HepG2 (cell line): ENCODE measurements around the gene S1PR5. TPM values are rescaled to one million over a fixed set of nuclear protein-coding genes. Genes with fewer than 3 reads are reported as not detected.

Source experiments
- ATAC-seq: fragments of 200-7000 bp; cut with Tn5 transposase; 3 replicates; pipeline ENCODE4 v1.9.1; 2020; ENCODE audit warnings: mild to moderate bottlenecking, moderate library complexity
- BruUV-seq: library from RNA; stranded (reverse); fragments of 400-500 nt; replicated peaks from 2 replicates; lab custom pipeline; 2021; lab: Mats Ljungman, UMichigan
- CTCF ChIA-PET: fragments of 300-600 bp; formaldehyde crosslinking; extraction: SDS; loops from one replicate; lab custom pipeline; 2021; ENCODE audit warnings: low total read pairs, inconsistent platforms, low intra/inter-chr PET ratio; lab: Yijun Ruan, JAX
- POLR2A ChIA-PET: fragments of 350-600 bp; sonication (Branson Sonifier 250); formaldehyde crosslinking; loops from one replicate; lab custom pipeline; 2020; ENCODE audit warnings: antibody characterized with exemption, inconsistent platforms; lab: Yijun Ruan, JAX
- DNase-seq: peaks from one replicate; pipeline ENCODE4 v3.0.0-alpha.2; 2015; ENCODE audit warnings: low spot score
- FAIRE-seq: peaks from 3 replicates; lab custom pipeline; 2011; peaks lifted over from hg19 to GRCh38; lab: Jason Lieb, UNC
- H2AFZ ChIP-seq: one replicate; pipeline ENCODE4 v1.6.1; 2011; ENCODE audit warnings: low read length, inconsistent platforms
- H3K27ac ChIP-seq: fragments of 300-600 bp; 3 replicates; pipeline ENCODE4 v1.8.0; 2011; ENCODE audit warnings: mixed run types, mild to moderate bottlenecking, mixed read lengths, low read length, inconsistent platforms; ENCODE audit not compliant: insufficient read depth; ENCODE audit errors: extremely low read length
- H3K27me3 ChIP-seq, 2 experiments: fragments of 200-600 bp in 1 of 2; 2 replicates in 1 of 2; 3 replicates in 1 of 2; pipeline versions ENCODE4 v1.6.0 to v1.8.0; 2011; ENCODE audit warnings: low read length in 2 of 2, mild to moderate bottlenecking in 2 of 2, moderate library complexity in 2 of 2, inconsistent platforms in 1 of 2; ENCODE audit not compliant: insufficient read depth in 2 of 2, control insufficient read depth in 1 of 2
- H3K36me3 ChIP-seq, 2 experiments: fragments of 200-600 bp in 1 of 2; replicated peaks in 1 of 2; 2 replicates in 1 of 2; 3 replicates in 1 of 2; pipeline versions ENCODE4 v1.5.1 to v1.8.0; 2011; ENCODE audit warnings: low read length in 2 of 2, inconsistent platforms in 1 of 2; ENCODE audit not compliant: insufficient read depth in 2 of 2, control insufficient read depth in 1 of 2
- H3K4me1 ChIP-seq: 2 replicates; pipeline ENCODE4 v1.5.1; 2012; ENCODE audit warnings: low read length, inconsistent platforms; ENCODE audit not compliant: insufficient read depth
- H3K4me2 ChIP-seq: 2 replicates; pipeline ENCODE4 v1.6.0; 2011; ENCODE audit warnings: low read depth, low read length, inconsistent platforms
- H3K4me3 ChIP-seq, 3 experiments: fragments of 200-600 bp in 1 of 3; sonication (generic), shearing (Covaris generic) in 1 of 3; replicated peaks in 1 of 3; 2 replicates each; pipeline ENCODE4 v1.5.1; 2011 to 2016; ENCODE audit warnings: low read length in 3 of 3, inconsistent platforms in 2 of 3, low read depth in 2 of 3, mild to moderate bottlenecking in 2 of 3, control low read depth in 1 of 3, mixed read lengths in 1 of 3; ENCODE audit not compliant: insufficient read depth in 1 of 3
- H3K79me2 ChIP-seq: one replicate; pipeline ENCODE4 v1.6.1; 2011; ENCODE audit warnings: low read length, inconsistent platforms; ENCODE audit not compliant: insufficient read depth
- H3K9ac ChIP-seq: 2 replicates; pipeline ENCODE4 v1.6.0; 2011; ENCODE audit warnings: mild to moderate bottlenecking, low read depth, low read length, inconsistent platforms; ENCODE audit not compliant: insufficient read depth
- H3K9me3 ChIP-seq: 2 replicates; pipeline ENCODE4 v1.5.1; 2012; ENCODE audit warnings: mild to moderate bottlenecking, low read length
- H4K20me1 ChIP-seq: 2 replicates; pipeline ENCODE4 v1.6.0; 2011; ENCODE audit warnings: inconsistent platforms, mild to moderate bottlenecking, low read length, moderate library complexity; ENCODE audit not compliant: insufficient read depth
- GABPB1 ChIP-seq: IDR thresholded peaks from 2 replicates; pipeline ENCODE4 v1.6.1; 2016; ENCODE audit warnings: mild to moderate bottlenecking, missing genetic modification reagents, moderate library complexity, missing compliant biosample characterization
- HMG20A ChIP-seq: IDR thresholded peaks from 2 replicates; pipeline ENCODE4 v1.6.1; 2016; ENCODE audit warnings: borderline replicate concordance
- NR2F6 ChIP-seq, 2 experiments: IDR thresholded peaks; 2 replicates each; pipeline ENCODE4 v1.6.1; 2016; ENCODE audit warnings: antibody characterized with exemption in 1 of 2, mild to moderate bottlenecking in 1 of 2
- ONECUT2 ChIP-seq: sonication (generic); formaldehyde crosslinking; IDR thresholded peaks from 2 replicates; pipeline ENCODE4 v1.4.0; 2020; ENCODE audit warnings: missing genetic modification reagents
- ZNF121 ChIP-seq: sonication (generic); formaldehyde crosslinking; IDR thresholded peaks from 2 replicates; pipeline ENCODE4 v1.5.0; 2020; ENCODE audit warnings: mild to moderate bottlenecking, missing genetic modification reagents
- ZNF367 ChIP-seq: sonication (generic); formaldehyde crosslinking; IDR thresholded peaks from 2 replicates; pipeline ENCODE4 v1.4.0; 2020; ENCODE audit warnings: missing genetic modification reagents, borderline replicate concordance
- ZNF557 ChIP-seq: sonication (generic); formaldehyde crosslinking; IDR thresholded peaks from 2 replicates; pipeline ENCODE4 v1.4.0; 2020; ENCODE audit warnings: missing genetic modification reagents
- ZNF562 ChIP-seq: sonication (generic); formaldehyde crosslinking; IDR thresholded peaks from 2 replicates; pipeline ENCODE4 v1.8.0; 2022; ENCODE audit warnings: missing genetic modification reagents, borderline replicate concordance
- ZNF816 ChIP-seq: sonication (generic); formaldehyde crosslinking; IDR thresholded peaks from 2 replicates; pipeline ENCODE4 v1.8.0; 2022; ENCODE audit warnings: missing genetic modification reagents, mild to moderate bottlenecking, borderline replicate concordance
- WGBS: methylation state at CpG from one replicate; pipeline ENCODE4 v1.1.6; 2017; ENCODE audit warnings: low lambda C conversion rate; 5-methylcytosine and 5-hydroxymethylcytosine counted together
- in situ Hi-C: cut with HindIII; loops from 2 replicates; pipeline ENCODE4 v1.10.0; 2017; ENCODE audit warnings: low pct_unique_long_range_greater_than_20kb; ENCODE audit not compliant: extremely low pct_ligation_motif_present
- intact Hi-C: fragments of 100-400 bp; cut with micrococcal nuclease; formaldehyde crosslinking; loops from one replicate; pipeline ENCODE4 v1.10.0; 2022; ENCODE audit not compliant: unreplicated experiment
- polyA plus RNA-seq, 8 experiments: library from polyadenylated mRNA; depleted of rRNA in 3 of 8; stranded (reverse) in 7 of 8; unstranded in 1 of 8; fragments of >200 nt; fragmentation: Illumina TruSeq in 4 of 8; extraction: Trizol in 4 of 8; gene quantifications; 2 replicates each; pipeline versions ENCODE4 v1.2.1 to v1.2.3, GENCODE V29; 2011 to 2016; ENCODE audit warnings: low read depth in 4 of 8, missing spikeins in 1 of 8, mixed read lengths in 1 of 8; ENCODE audit not compliant: insufficient read depth in 1 of 8
- total RNA-seq, 5 experiments: library from RNA; depleted of rRNA; stranded (reverse); fragments of >200 nt; fragmentation: Illumina TruSeq; extraction: Trizol; gene quantifications; 2 replicates each; pipeline ENCODE4 v1.2.3, GENCODE V29; 2016; ENCODE audit warnings: low read depth in 1 of 5
- TF ChIP-seq, protein P1 (sequence below): sonication (generic); formaldehyde crosslinking; conservative IDR thresholded peaks from 2 replicates; pipeline ENCODE4 v1.4.0; 2020; ENCODE audit warnings: missing genetic modification reagents
- TF ChIP-seq, protein P2 (sequence below): sonication (generic); formaldehyde crosslinking; IDR thresholded peaks from 2 replicates; pipeline ENCODE4 v1.8.1; 2023; ENCODE audit warnings: missing genetic modification reagents, mild to moderate bottlenecking, borderline replicate concordance
- TF ChIP-seq, protein P3 (sequence below): sonication (generic); formaldehyde crosslinking; IDR thresholded peaks from 2 replicates; pipeline ENCODE4 v1.4.0; 2020; ENCODE audit warnings: missing genetic modification reagents
- TF ChIP-seq, protein P4 (sequence below): IDR thresholded peaks from 2 replicates; pipeline ENCODE4 v1.6.1; 2016; ENCODE audit warnings: missing compliant biosample characterization, missing genetic modification reagents, borderline replicate concordance
- TF ChIP-seq, protein P5 (sequence below): sonication (generic); formaldehyde crosslinking; IDR thresholded peaks from 2 replicates; pipeline ENCODE4 v1.4.0; 2020; ENCODE audit warnings: missing genetic modification reagents

The S1PR5 gene
- total and polyA plus RNA-seq, 2 of the 13 experiments (the other 11 are each of a cell fraction or from before 2014, with no cell fraction given), result 0.04 TPM; not detected in 1

DNA sequence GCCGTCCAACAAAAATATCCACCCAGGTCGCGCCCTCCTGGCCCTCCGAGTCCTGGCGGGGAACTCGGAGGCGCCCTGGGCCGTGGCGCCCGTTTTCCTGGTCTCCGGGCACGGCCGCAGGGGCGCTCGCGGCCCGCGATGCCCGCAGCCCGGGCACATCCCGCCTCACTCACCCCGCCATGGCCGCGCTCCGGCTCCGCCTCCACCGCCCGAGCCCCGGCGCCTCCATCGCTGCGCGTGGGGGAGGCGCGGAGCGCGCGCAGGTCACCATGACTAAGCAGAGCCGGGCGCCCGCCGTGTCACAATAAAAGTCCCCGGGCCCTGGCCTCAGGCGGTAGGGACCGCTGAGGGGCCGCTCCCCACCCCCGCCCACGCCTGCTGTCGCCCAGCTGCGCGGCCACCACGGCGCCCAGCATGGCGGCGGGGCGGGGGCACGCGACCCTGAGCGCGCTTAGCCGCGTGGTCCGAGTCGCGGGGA, 14.7 kb downstream of the S1PR5 start (continued):
- TF ChIP-seq, protein P1, sequence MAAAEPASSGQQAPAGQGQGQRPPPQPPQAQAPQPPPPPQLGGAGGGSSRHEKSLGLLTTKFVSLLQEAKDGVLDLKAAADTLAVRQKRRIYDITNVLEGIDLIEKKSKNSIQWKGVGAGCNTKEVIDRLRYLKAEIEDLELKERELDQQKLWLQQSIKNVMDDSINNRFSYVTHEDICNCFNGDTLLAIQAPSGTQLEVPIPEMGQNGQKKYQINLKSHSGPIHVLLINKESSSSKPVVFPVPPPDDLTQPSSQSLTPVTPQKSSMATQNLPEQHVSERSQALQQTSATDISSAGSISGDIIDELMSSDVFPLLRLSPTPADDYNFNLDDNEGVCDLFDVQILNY (CRISPR knock-in tag), result peak; percentile 59

DNA sequence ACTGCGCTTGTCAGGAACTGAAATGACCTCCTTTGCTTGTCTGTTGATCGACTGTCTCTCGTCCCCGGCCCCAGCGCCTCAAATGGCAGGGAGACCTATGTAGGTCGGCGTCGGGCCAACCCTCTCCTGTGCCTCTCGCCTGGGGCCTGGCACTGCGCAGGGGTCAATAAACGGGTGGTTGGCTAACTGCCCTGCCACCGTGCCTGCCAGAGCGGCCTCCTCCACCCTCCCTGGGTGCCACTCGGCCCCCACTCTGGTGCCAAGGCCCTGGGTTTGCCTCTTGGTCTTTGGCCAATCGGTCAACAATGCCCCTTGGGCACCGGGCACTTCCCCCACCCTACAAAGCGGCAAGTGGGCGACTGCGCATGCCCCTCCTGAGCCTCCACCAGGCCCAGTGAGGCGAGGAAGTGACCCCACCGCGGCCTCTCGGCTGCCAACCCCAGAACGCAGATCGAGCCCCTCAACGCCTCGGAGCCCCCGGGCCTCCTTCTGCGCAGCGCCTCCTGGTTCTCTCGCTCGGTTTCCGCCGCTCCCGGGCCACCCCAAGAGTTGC, 15.2 kb downstream of the S1PR5 start:
- H3K27ac ChIP-seq, result peak overlapping the region; percentile 97
- WGBS, result 9% methylated on average over 5 of the region's 35 CpGs
- peak overlapping the region; percentile 99 for H3K9ac ChIP-seq
- peak overlapping the region; percentile 88 to 97 (median 94) for H3K4me3 ChIP-seq
- FAIRE-seq (no peak), DNase-seq (peak; percentile 33), ATAC-seq (peak; percentile 32)
- in situ Hi-C loops (no loop called here), intact Hi-C loops (loop anchor here (2.0 kb wide), 1 partner anchor 15 kb away; no protein-coding TSS in a partner anchor)
- POLR2A ChIA-PET, result interaction anchor here (1.0 kb wide), 1 partner anchor 8 kb away, joined by 5 read pairs; no protein-coding TSS in a partner anchor
- H2AFZ ChIP-seq, result no peak overlapping the region
- no peaks in the 10 kb centered on the region for H4K20me1 ChIP-seq
- H3K9me3 ChIP-seq, result no peaks in the 10 kb centered on the region
- CTCF ChIA-PET, result no interaction called here
- peaks cover 42% of the 10 kb centered on the region for H3K79me2 ChIP-seq
- H3K4me1 ChIP-seq, result peaks cover 51% of the 10 kb centered on the region
- peak overlapping the region; percentile 97 for H3K4me2 ChIP-seq
- peaks cover 16 to 23% of the 10 kb centered on the region in 2 experiments for H3K36me3 ChIP-seq
- H3K27me3 ChIP-seq, result no peaks in the 10 kb centered on the region
- BruUV-seq, result TSS peak; percentile 71
- TF ChIP-seq ZNF367, result 0 out of 2 replicates have a peak, but pooled peaks have one; percentile 9
- TF ChIP-seq ZNF816, result no peak
- peak; percentile 32; the same call in 1 of the 2 replicates for TF ChIP-seq ZNF121
- no peak for TF ChIP-seq ZNF562 (CRISPR knock-in tag)
- TF ChIP-seq NR2F6 (IDR thresholded peaks at IDR 0.05), result no peak
- 0 out of 2 replicates have a peak, but pooled peaks have one; percentile 7 for TF ChIP-seq NR2F6 (CRISPR knock-in tag; IDR thresholded peaks at IDR 0.05)
- TF ChIP-seq, protein P2, sequence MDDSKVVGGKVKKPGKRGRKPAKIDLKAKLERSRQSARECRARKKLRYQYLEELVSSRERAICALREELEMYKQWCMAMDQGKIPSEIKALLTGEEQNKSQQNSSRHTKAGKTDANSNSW (CRISPR knock-in tag), result no peak
- TF ChIP-seq, protein P3, sequence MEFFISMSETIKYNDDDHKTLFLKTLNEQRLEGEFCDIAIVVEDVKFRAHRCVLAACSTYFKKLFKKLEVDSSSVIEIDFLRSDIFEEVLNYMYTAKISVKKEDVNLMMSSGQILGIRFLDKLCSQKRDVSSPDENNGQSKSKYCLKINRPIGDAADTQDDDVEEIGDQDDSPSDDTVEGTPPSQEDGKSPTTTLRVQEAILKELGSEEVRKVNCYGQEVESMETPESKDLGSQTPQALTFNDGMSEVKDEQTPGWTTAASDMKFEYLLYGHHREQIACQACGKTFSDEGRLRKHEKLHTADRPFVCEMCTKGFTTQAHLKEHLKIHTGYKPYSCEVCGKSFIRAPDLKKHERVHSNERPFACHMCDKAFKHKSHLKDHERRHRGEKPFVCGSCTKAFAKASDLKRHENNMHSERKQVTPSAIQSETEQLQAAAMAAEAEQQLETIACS (CRISPR knock-in tag), result no peak
- no peak for TF ChIP-seq HMG20A (CRISPR knock-in tag)
- no peak for TF ChIP-seq ZNF557 (CRISPR knock-in tag)
- TF ChIP-seq ONECUT2 (CRISPR knock-in tag), result no peak
- peak; percentile 42 for TF ChIP-seq GABPB1 (CRISPR knock-in tag)
- TF ChIP-seq, protein P4, sequence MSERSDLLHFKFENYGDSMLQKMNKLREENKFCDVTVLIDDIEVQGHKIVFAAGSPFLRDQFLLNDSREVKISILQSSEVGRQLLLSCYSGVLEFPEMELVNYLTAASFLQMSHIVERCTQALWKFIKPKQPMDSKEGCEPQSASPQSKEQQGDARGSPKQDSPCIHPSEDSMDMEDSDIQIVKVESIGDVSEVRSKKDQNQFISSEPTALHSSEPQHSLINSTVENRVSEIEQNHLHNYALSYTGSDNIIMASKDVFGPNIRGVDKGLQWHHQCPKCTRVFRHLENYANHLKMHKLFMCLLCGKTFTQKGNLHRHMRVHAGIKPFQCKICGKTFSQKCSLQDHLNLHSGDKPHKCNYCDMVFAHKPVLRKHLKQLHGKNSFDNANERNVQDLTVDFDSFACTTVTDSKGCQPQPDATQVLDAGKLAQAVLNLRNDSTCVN (CRISPR knock-in tag), result no peak
- TF ChIP-seq, protein P5, sequence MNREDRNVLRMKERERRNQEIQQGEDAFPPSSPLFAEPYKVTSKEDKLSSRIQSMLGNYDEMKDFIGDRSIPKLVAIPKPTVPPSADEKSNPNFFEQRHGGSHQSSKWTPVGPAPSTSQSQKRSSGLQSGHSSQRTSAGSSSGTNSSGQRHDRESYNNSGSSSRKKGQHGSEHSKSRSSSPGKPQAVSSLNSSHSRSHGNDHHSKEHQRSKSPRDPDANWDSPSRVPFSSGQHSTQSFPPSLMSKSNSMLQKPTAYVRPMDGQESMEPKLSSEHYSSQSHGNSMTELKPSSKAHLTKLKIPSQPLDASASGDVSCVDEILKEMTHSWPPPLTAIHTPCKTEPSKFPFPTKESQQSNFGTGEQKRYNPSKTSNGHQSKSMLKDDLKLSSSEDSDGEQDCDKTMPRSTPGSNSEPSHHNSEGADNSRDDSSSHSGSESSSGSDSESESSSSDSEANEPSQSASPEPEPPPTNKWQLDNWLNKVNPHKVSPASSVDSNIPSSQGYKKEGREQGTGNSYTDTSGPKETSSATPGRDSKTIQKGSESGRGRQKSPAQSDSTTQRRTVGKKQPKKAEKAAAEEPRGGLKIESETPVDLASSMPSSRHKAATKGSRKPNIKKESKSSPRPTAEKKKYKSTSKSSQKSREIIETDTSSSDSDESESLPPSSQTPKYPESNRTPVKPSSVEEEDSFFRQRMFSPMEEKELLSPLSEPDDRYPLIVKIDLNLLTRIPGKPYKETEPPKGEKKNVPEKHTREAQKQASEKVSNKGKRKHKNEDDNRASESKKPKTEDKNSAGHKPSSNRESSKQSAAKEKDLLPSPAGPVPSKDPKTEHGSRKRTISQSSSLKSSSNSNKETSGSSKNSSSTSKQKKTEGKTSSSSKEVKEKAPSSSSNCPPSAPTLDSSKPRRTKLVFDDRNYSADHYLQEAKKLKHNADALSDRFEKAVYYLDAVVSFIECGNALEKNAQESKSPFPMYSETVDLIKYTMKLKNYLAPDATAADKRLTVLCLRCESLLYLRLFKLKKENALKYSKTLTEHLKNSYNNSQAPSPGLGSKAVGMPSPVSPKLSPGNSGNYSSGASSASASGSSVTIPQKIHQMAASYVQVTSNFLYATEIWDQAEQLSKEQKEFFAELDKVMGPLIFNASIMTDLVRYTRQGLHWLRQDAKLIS (CRISPR knock-in tag), result peak; percentile 62; the same call in 1 of the 2 replicates
